ENCODE measurements around the gene LAMC3.

LAMC3 gene

GRCh38 chr9:131068076-131068816, 59.3 kb downstream of the LAMC3 start:
- in situ Hi-C loops (cut with MboI; ENCODE audit: low sequenced_read_pairs): no loop called here

DNA sequence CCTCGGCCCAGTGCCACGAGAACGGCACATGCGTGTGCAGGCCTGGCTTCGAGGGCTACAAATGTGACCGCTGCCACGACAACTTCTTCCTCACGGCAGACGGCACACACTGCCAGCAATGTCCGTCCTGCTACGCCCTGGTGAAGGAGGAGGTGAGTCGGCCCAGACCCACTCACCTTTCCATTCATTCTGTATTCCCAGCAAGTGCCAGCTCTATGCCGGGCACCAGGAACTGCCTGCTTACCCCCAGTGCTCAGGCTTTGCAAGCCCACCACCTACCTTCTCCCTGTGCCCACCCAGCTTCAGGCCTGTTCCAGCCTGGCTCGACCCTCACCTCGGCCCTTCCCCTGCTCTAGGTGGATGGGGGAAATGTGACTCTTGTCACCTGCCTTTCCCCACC, 60.7 kb downstream of the LAMC3 start:
- in situ Hi-C loops (cut with MboI; ENCODE audit: low sequenced_read_pairs): no loop called here

- in situ Hi-C loops (cut with MboI; ENCODE audit: low sequenced_read_pairs): no loop called here
These were observed 63.3 kb downstream of the LAMC3 start for GRCh38 chr9:131072107-131072870.

- in situ Hi-C loops (cut with MboI; ENCODE audit: low sequenced_read_pairs): no loop called here
These were observed 63.9 kb downstream of the LAMC3 start for GRCh38 chr9:131072871-131073237.

DNA sequence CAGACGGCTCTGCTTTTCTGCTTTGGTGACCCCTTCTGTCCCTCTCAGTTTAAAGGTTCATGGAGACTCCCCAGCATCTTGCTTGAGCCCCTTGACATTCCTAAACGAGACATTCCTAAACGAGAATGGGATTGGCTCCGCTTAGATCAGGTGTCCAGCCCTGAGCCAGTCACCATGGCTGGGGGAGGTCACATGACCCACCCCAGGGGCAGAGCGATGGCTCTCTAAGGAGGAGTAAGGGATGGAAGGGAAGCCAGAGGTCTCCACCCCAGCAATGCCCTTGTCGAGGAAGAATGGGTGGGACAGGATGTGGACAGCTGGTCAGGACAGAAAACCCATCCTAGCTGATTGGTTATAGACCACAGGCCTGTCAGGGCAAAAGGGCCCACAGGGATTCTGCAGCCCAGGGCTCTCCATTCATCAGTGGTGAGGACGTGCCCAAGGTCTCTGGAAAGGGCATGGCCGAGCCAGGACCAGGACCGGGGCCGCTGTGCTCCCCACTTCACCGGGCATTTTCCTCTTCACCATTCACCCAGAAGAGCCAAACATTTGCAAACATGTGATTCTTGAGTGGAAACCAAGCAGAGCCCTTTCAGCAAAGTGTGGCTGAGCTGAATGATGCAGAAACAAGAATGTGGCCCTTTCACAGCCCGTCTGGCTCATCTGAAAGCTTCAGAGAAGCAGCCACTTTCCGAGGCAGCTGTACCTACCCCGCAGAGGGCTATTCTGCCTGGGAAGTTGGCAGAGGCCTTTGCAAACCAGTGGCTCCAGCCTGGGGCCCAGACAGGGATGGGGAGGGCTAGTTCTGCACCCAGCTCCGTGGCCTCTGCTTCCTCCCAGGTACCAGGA, 67.6 kb downstream of the LAMC3 start:
- in situ Hi-C loops (cut with MboI; ENCODE audit: low sequenced_read_pairs): no loop called here

- in situ Hi-C loops (cut with MboI; ENCODE audit: low sequenced_read_pairs): no loop called here
These were observed 69.7 kb downstream of the LAMC3 start for GRCh38 chr9:131078427-131079366.

- in situ Hi-C loops (cut with MboI; ENCODE audit: low sequenced_read_pairs): no loop called here
These were observed 71.6 kb downstream of the LAMC3 start for GRCh38 chr9:131080589-131080988.

DNA sequence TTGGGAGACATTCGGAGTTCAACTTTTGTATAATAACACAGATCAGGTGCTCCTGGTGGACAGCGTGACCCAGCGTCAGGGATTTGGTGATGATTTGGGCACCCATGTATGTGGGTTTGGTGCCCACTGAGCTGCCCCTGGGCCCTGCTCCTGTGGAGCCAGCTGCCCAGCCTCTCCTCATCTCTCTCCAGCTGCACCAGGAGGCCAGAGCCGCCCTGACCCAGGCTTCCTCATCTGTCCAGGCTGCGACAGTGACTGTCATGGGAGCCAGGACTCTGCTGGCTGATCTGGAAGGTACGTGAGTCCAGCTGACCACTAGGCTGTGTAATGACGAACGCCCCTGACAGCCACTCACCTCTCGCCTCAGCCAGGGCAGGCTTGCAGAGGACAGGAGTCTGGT, 72.9 kb downstream of the LAMC3 start:
- in situ Hi-C loops (cut with MboI; ENCODE audit: low sequenced_read_pairs): no loop called here

DNA sequence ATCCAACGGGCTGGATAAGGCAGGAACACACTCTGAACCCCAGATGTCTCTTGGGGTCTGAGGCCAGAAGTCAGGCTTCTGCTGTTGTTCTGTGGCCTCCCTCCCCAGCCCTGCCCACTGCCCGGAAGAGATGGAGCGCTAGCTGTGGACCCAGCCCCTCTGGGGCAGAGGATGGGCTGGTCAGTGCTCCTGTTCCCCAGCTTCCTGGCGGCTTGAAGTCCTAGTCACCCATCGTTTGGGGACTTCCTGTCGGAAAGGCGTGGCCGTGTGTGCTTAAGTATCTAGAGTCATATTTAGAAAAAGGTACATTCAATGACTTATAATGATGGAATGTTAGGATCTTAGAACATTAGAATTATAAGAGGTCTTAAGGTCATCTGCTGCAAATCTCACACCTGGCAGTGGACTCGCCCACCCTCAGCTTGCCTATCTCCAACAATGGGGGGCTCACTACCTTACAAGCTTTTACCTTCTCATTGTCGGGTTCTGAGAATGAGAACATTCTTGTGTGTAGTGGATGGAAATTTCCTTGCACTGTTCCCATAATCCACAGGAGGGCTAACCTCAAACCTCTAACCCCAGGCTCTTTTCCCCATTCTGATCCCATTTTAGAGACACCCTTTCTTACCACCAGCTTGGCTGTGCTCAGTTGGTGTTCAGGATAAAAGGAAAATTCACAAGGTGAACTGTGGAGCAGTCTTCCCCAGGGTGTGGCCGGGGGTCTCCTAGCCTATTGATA, 74.0 kb downstream of the LAMC3 start:
- in situ Hi-C loops (cut with MboI; ENCODE audit: low sequenced_read_pairs): no loop called here

GRCh38 chr9:131084661-131085369, 75.8 kb downstream of the LAMC3 start:
- in situ Hi-C loops (cut with MboI; ENCODE audit: low sequenced_read_pairs): no loop called here

DNA sequence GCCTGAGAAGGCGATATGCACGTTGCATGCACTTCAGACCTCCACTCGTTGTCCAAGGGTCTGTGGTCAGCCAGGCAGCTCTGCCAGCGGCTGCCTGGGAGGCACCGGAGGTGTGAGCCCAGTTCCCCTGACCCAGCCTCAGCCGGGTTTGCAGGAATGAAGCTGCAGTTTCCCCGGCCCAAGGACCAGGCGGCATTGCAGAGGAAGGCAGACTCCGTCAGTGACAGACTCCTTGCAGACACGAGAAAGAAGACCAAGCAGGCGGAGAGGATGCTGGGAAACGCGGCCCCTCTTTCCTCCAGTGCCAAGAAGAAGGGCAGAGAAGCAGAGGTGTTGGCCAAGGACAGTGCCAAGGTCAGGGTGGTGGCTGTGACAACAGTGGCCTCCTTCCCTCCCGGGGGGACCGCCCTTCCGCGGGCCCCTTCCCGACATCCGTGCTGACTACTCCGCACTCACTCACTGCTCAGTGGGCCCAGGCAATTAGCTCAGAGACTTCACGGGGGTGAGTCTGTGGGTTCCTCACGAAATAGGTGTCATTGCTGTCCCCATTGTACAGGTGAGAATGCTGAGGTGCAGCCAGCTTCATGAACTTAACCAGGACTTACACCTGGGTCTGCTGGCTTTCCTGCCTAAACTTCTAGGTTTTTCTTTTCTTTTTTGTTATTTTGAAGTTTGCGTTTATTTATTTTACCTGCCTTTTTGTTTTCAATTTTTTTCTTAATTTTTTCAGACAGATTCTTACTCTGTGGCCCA, 76.6 kb downstream of the LAMC3 start:
- in situ Hi-C loops (cut with MboI; ENCODE audit: low sequenced_read_pairs): no loop called here

DNA sequence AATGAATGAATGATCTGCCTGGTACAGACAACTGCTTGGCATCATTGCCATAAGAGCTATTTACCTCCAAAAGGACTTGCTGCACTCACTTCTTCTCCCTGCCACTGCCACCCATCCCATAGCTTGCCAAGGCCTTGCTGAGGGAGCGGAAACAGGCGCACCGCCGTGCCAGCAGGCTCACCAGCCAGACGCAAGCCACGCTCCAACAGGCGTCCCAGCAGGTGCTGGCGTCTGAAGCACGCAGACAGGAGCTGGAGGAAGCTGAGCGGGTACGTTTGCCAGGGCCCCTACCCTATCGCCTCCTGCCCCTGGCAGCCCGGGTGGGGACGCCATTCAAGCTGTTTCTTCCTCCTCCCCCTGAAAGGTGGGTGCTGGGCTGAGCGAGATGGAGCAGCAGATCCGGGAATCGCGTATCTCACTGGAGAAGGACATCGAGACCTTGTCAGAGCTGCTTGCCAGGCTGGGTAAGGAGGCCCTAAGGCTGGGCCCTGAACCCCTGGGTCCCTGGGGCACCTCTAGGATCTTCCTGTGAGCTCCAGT, 78.5 kb downstream of the LAMC3 start:
- in situ Hi-C loops (cut with MboI; ENCODE audit: low sequenced_read_pairs): no loop called here

DNA sequence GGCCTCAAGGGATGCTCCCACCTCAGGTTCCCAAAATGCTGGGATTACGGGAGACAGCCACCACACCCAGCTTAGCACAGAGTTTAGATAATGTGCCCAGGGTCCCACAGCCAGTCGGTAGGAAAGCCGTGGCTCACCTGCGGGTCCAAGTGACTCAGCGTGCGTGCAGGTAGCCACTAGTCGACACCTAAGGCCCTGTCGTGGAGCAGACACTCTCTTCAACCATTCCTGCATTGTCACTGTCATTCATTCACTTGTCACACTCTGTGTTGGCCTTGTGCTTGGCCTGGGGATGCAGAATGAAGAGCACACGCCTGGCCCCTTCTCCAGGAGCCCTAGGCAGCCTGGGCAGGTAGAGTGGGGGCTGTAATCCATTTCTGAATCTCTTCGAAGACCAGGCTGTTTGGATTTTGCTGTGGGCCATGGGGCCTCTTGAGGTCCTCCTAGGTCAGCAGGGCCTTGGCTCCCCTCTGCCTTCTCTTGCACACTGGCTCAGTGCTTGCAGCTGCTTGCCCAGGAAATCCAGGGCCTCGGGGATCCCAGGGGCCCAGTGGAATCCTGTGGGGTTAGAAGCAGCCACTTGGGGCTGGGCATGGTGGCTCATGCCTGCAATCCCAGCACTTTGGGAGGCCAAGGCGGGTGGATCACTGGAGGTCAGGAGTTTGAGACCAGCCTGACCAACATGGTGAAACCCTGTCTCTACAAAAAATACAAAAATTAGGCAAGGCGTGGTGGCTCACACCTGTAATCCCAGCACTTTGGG, 81.2 kb downstream of the LAMC3 start:
- in situ Hi-C loops (cut with MboI; ENCODE audit: low sequenced_read_pairs): no loop called here

DNA sequence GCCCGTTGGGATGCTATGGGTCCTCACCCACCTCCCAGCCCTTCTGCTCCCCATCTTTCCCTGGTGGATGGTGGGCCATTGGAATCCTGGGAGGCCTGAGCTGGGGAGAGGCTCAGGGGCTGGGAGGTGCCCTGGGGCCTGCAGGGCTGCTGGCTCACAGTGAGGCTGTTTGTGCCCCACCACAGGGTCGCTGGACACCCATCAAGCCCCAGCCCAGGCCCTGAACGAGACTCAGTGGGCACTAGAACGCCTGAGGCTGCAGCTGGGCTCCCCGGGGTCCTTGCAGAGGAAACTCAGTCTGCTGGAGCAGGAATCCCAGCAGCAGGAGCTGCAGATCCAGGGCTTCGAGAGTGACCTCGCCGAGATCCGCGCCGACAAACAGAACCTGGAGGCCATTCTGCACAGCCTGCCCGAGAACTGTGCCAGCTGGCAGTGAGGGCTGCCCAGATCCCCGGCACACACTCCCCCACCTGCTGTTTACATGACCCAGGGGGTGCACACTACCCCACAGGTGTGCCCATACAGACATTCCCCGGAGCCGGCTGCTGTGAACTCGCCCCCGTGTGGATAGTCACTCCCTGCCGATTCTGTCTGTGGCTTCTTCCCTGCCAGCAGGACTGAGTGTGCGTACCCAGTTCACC, 82.5 kb downstream of the LAMC3 start:
- in situ Hi-C loops (cut with MboI; ENCODE audit: low sequenced_read_pairs): no loop called here

DNA sequence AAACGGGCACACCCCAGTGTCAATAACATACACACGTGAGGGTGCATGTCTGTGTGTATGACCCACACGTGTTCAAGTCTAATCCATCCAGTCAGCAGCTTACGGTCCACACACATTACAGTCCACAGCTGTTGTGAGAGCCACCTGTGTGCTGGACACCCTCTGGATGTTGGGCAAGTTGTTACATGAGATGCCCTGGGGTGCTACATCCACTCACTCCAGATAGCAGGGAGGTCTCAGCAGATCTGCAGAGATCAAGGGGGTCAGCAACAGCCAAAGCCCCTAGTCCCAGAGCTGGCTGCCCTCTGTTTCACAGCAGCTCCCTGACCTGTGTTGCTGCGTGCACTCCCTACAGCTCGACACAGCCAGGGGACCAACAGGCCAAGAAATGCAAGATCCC, 83.1 kb downstream of the LAMC3 start:
- in situ Hi-C loops (cut with MboI; ENCODE audit: low sequenced_read_pairs): no loop called here

DNA sequence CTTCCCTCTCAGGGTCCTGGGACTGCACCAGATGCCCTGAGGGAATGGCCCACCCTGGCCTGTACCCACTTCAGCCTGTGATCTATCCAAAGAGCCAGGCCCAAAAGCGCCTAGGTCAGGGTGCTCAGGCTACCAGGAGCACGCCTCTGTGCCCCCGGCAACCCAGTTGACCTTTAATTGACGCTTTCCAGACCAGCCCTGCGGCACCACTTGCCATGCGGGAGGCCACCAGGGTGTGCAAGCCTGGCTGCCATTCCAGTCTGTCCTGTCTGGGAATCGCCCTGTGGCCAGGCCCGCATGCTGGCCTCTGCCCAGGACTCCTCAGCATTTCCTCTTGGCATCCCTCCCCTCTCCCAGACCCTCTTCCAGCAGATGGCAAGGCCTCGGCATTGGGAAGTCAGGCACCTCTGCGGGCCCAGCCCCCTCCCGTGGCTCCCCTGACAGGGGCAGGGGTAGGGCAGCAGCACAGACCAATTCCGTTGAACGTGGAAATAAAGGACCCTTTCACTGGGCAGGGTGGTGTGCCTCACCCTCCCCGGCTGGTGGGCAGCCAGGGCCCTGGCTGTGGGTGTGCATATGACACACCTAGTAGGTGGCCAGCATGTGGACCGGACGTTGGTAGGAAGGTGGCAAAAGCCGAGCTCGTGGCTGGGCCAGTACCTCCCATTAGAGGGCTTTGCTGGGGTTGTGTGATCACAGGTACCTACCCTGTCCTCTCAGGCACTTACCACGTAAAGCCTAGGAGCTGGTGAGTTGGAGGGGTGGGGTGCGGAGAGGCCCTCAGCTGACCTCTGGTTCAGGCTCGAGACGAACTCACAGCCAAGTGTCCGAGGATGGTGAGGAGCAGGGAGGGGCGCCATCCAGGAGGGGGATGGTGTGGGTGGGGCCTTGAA, 83.8 kb downstream of the LAMC3 start:
- in situ Hi-C loops (cut with MboI; ENCODE audit: low sequenced_read_pairs): no loop called here

Measured in HL-60/S4 treated with phorbol 12-myristate 13-acetate at 8.2 ng/mL for 4 days and 3 days (cell line).